Esophagus muscularis mucosa (tissue), 4 donors: ENCODE results near the gene SETDB2. TPM values are rescaled to one million over a fixed set of nuclear protein-coding genes. Genes with fewer than 3 reads are reported as not detected.

Experiments used
- DNase-seq: peaks from one replicate; pipeline ENCODE4 v3.0.0-alpha.2; 2017; ENCODE audit errors: extremely low spot score
- H3K27ac ChIP-seq, 4 donors: fragments of 200-600 bp; sonication (generic); replicated peaks in 1 of 4; 1 replicate in 3 of 4; 2 replicates in 1 of 4; pipeline ENCODE4 v1.5.1; 2016 to 2019; ENCODE audit warnings: mild to moderate bottlenecking in 1 of 4
- H3K27me3 ChIP-seq, 4 donors: fragments of 200-600 bp; sonication (generic); one replicate each; pipeline versions ENCODE4 v1.5.1 to v1.6.0; 2016 to 2019
- H3K36me3 ChIP-seq, 4 donors: fragments of 200-600 bp; sonication (generic); one replicate each; pipeline ENCODE4 v1.5.1; 2016 to 2019
- H3K4me1 ChIP-seq, 4 donors: fragments of 200-600 bp; sonication (generic); one replicate each; pipeline ENCODE4 v1.5.1; 2016 to 2019
- H3K4me3 ChIP-seq, 4 donors: fragments of 200-600 bp; sonication (generic); 1 replicate in 2 of 4; 2 replicates in 2 of 4; pipeline ENCODE4 v1.5.1; 2016 to 2019; ENCODE audit warnings: mild to moderate bottlenecking in 4 of 4, moderate library complexity in 1 of 4
- H3K9me3 ChIP-seq, 4 donors: fragments of 200-600 bp; sonication (generic); 1 replicate in 3 of 4; 2 replicates in 1 of 4; pipeline ENCODE4 v1.5.1; 2016 to 2019
- CTCF ChIP-seq, 3 experiments: fragments of 200-600 bp in 2 of 3; fragments of 450-650 bp in 1 of 3; sonication (generic) in 2 of 3; IDR thresholded peaks; one replicate each; pipeline ENCODE4 v1.5.1; 2017 to 2019; ENCODE audit warnings: antibody characterized with exemption in 3 of 3, mild to moderate bottlenecking in 2 of 3, moderate library complexity in 1 of 3
- EP300 ChIP-seq: sonication (generic); formaldehyde crosslinking; IDR thresholded peaks from one replicate; pipeline ENCODE4 v1.6.1; 2017; ENCODE audit warnings: antibody characterized with exemption
- POLR2A ChIP-seq: fragments of 450-650 bp; IDR thresholded peaks from one replicate; pipeline ENCODE4 v1.6.1; 2017; ENCODE audit warnings: antibody characterized with exemption, moderate library complexity, mild to moderate bottlenecking, low read depth
- POLR2AphosphoS5 ChIP-seq, 2 donors: sonication (generic); formaldehyde crosslinking; IDR thresholded peaks; one replicate each; pipeline ENCODE4 v1.6.1; 2017; ENCODE audit warnings: antibody characterized with exemption in 2 of 2
- WGBS: methylation state at CpG from one replicate; pipeline ENCODE4 v1.1.5; 2018; 5-methylcytosine and 5-hydroxymethylcytosine counted together
- intact Hi-C: fragments of 100-400 bp; cut with DNase I; formaldehyde crosslinking; loops from one replicate; pipeline ENCODE4 v1.15.1; 2023
- total RNA-seq, 4 donors: library from RNA; depleted of rRNA; stranded (reverse); fragments of >200 nt; gene quantifications; one replicate each; pipeline versions ENCODE4 v1.1.0 to v1.2.1, GENCODE V29; 2016

The SETDB2 gene
- total RNA-seq, 4 donors from 2014 or later: 8.4 to 13.3 (median 9.3) TPM

- no peak for DNase-seq
- H3K27me3 ChIP-seq: no peaks in the 10 kb centered on the region
- peaks cover 5 to 58% (median 15%) of the 10 kb centered on the region in 4 donors for H3K36me3 ChIP-seq
- H3K4me3 ChIP-seq: no peak overlapping the region
- intact Hi-C loops: no loop called here
- no peak overlapping the region for H3K27ac ChIP-seq
- 82% methylated on average over 1 of the region's 1 CpG for WGBS
- no peaks in the 10 kb centered on the region for H3K9me3 ChIP-seq
- H3K4me1 ChIP-seq: no peaks in the 10 kb centered on the region
- no peak for TF ChIP-seq EP300
- TF ChIP-seq POLR2A: no peak
- TF ChIP-seq CTCF (IDR thresholded peaks at IDR 0.05): no peak
- TF ChIP-seq POLR2AphosphoS5 (IDR thresholded peaks at IDR 0.05): no peak
These were observed 84.1 kb downstream of the SETDB2 start for GRCh38 chr13:49528161-49528560.

GRCh38 chr13:49530457-49530856 lies 86.4 kb downstream of the SETDB2 start:
- DNase-seq: no peak
- intact Hi-C loops: no loop called here
- WGBS: 83% methylated on average over 7 of the region's 7 CpGs

DNA sequence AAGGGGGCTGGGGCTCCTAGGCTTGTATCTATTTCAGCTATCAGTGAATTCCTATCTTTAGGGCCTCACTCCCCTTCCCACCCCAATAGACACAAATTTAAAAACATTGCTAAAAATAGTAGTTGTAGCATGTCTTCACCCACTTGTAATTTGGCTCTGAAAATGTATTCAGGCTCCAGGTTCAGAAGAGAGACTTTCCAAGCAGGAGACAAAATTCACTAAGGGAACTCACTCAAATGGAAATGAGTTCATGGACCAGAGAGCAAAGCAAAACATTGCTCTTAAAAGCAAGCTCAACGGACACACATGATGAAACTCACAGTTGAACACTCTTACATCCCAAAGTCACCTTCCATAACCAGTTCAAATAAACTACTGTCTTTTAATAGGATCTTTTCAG lies 88.5 kb downstream of the SETDB2 start:
- no peak overlapping the region for H3K27ac ChIP-seq
- TF ChIP-seq EP300 (no peak), POLR2AphosphoS5 (IDR thresholded peaks at IDR 0.05) (no peak), CTCF (IDR thresholded peaks at IDR 0.05) (no peak), POLR2A (no peak)
- H3K27me3 ChIP-seq: no peaks in the 10 kb centered on the region
- 89% methylated on average over 1 of the region's 1 CpG for WGBS
- no peaks in the 10 kb centered on the region for H3K9me3 ChIP-seq
- no peaks in the 10 kb centered on the region for H3K4me1 ChIP-seq
- no peak overlapping the region for H3K4me3 ChIP-seq
- H3K36me3 ChIP-seq: peaks cover 0 to 32% (median 12%) of the 10 kb centered on the region in 4 donors
- intact Hi-C loops: no loop called here
- no peak for DNase-seq

More at GRCh38 chr13:49530457-49530856, 86.4 kb downstream of the SETDB2 start:
- Histone ChIP-seq H3K36me3 (peaks cover 5 to 51% (median 15%) of the 10 kb centered on the region in 4 donors), H3K27me3 (no peaks in the 10 kb centered on the region), H3K4me3 (no peak overlapping the region), H3K27ac (no peak overlapping the region), H3K9me3 (no peaks in the 10 kb centered on the region), H3K4me1 (no peaks in the 10 kb centered on the region)
- no peak for TF ChIP-seq EP300
- no peak for TF ChIP-seq POLR2A
- no peak for TF ChIP-seq CTCF (IDR thresholded peaks at IDR 0.05)
- no peak for TF ChIP-seq POLR2AphosphoS5 (IDR thresholded peaks at IDR 0.05)

DNA sequence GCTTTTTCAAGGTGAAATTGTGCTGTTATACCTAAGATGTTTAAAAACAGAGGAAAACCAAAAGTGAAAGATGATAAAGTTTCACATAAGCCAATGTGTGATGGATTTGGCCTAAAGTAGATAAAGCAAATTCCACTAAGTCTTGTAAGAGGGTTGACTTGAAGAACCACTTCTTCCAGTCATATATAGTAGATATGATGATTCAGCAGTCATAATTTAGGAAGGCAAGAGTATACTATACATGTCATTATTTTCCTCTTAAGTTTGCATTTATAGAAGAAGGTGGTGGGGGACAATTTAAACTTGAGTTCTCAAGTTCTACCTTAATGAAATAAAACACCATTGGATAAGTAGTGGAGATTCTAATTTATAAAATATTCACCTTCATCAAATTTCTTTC lies 88.9 kb downstream of the SETDB2 start:
- Histone ChIP-seq H3K4me1 (no peaks in the 10 kb centered on the region), H3K27ac (no peak overlapping the region), H3K27me3 (no peaks in the 10 kb centered on the region), H3K36me3 (peaks cover 0 to 28% (median 11%) of the 10 kb centered on the region in 4 donors), H3K9me3 (no peaks in the 10 kb centered on the region), H3K4me3 (no peak overlapping the region)
- intact Hi-C loops: no loop called here
- TF ChIP-seq EP300 (no peak), CTCF (IDR thresholded peaks at IDR 0.05) (no peak), POLR2AphosphoS5 (IDR thresholded peaks at IDR 0.05) (no peak), POLR2A (no peak)
- no peak for DNase-seq

- peaks cover 0 to 21% (median 9%) of the 10 kb centered on the region in 4 donors for H3K36me3 ChIP-seq
- intact Hi-C loops: no loop called here
- H3K9me3 ChIP-seq: no peaks in the 10 kb centered on the region
- no peaks in the 10 kb centered on the region for H3K4me1 ChIP-seq
- H3K27me3 ChIP-seq: no peaks in the 10 kb centered on the region
- 76% methylated on average over 7 of the region's 7 CpGs for WGBS
- no peak overlapping the region for H3K27ac ChIP-seq
- TF ChIP-seq POLR2AphosphoS5 (IDR thresholded peaks at IDR 0.05): no peak
- no peak for TF ChIP-seq EP300
- no peak for TF ChIP-seq POLR2A
- TF ChIP-seq CTCF (IDR thresholded peaks at IDR 0.05): no peak
- no peak for DNase-seq
- no peak overlapping the region for H3K4me3 ChIP-seq
These were observed 89.7 kb downstream of the SETDB2 start for GRCh38 chr13:49533591-49534269.
